ENCODE measurements around the gene BSCL2. TPM values are rescaled to one million over a fixed set of nuclear protein-coding genes. Genes with fewer than 3 reads are reported as not detected.

Gene BSCL2
- total RNA-seq, 3 donors from 2014 or later = 40.2 to 58.4 (median 54.1) TPM

GRCh38 chr11:62665075-62665598 is 42.1 kb downstream of the BSCL2 start, which contains the start of the genes C11orf98 and CSKMT:
TSS of gene C11orf98 (minus strand) at chr11:62665210. CDS start at chr11:62665169, 41 bp downstream.
TSS of gene CSKMT (plus strand) at chr11:62665312. CDS start at chr11:62665880, 568 bp downstream.
- TF ChIP-seq POLR2AphosphoS5 (IDR thresholded peaks at IDR 0.05) = peak; percentile 97 to 99 (median 99)
- no peak for TF ChIP-seq CTCF (IDR thresholded peaks at IDR 0.05)
- TF ChIP-seq POLR2A (IDR thresholded peaks at IDR 0.05) = peak; percentile 98
- H3K27me3 ChIP-seq = no peaks in the 10 kb centered on the region
- peak; percentile 93 to 97 for DNase-seq (ENCODE audit: low spot score in 2 of 2)
- intact Hi-C loops (cut with DNase I; ENCODE audit: low total_unique reads) = no loop called here
- no peaks in the 10 kb centered on the region for H3K9me3 ChIP-seq
- H3K27ac ChIP-seq = peak within 1 kb of the TSS; percentile 89 to 93
- peak within 1 kb of the TSS; percentile 62 to 85 (median 83) for H3K4me3 ChIP-seq
- H3K36me3 ChIP-seq = no peaks in the 10 kb centered on the region
- peaks cover 8 to 19% of the 10 kb centered on the region in 2 donors for H3K4me1 ChIP-seq

GRCh38 chr11:62664405-62665074 is 42.7 kb downstream of the BSCL2 start:
- DNase-seq (ENCODE audit: low spot score in 2 of 2) = peak; percentile 54 to 61
- peak overlapping the region; percentile 89 to 93 for H3K27ac ChIP-seq
- no peaks in the 10 kb centered on the region for H3K9me3 ChIP-seq
- H3K4me1 ChIP-seq = peaks cover 8 to 19% of the 10 kb centered on the region in 2 donors
- no peaks in the 10 kb centered on the region for H3K27me3 ChIP-seq
- no peaks in the 10 kb centered on the region for H3K36me3 ChIP-seq
- intact Hi-C loops (cut with DNase I; ENCODE audit: low total_unique reads) = no loop called here
- TF ChIP-seq CTCF (IDR thresholded peaks at IDR 0.05) (no peak), POLR2AphosphoS5 (IDR thresholded peaks at IDR 0.05) (no peak), POLR2A (IDR thresholded peaks at IDR 0.05) (no peak)
- peak overlapping the region; percentile 62 to 85 (median 83) for H3K4me3 ChIP-seq

- no peak overlapping the region for H3K4me3 ChIP-seq
- peaks cover 0 to 1% of the 10 kb centered on the region in 2 donors for H3K4me1 ChIP-seq
- no peaks in the 10 kb centered on the region for H3K36me3 ChIP-seq
- no peaks in the 10 kb centered on the region for H3K9me3 ChIP-seq
- H3K27me3 ChIP-seq = no peaks in the 10 kb centered on the region
- H3K27ac ChIP-seq = no peak overlapping the region
- DNase-seq (ENCODE audit: low spot score in 2 of 2) = no peak
- TF ChIP-seq POLR2A (IDR thresholded peaks at IDR 0.05) = no peak
- no peak for TF ChIP-seq POLR2AphosphoS5 (IDR thresholded peaks at IDR 0.05)
- TF ChIP-seq CTCF (IDR thresholded peaks at IDR 0.05) = no peak
- intact Hi-C loops (cut with DNase I; ENCODE audit: low total_unique reads) = no loop called here
Observed at GRCh38 chr11:62656796-62657429, 50.3 kb downstream of the BSCL2 start.

- H3K9me3 ChIP-seq = no peaks in the 10 kb centered on the region
Observed at GRCh38 chr11:62654297-62654696, 52.9 kb downstream of the BSCL2 start.

More at GRCh38 chr11:62654297-62654696, 52.9 kb downstream of the BSCL2 start:
- H3K4me3 ChIP-seq = no peak overlapping the region
- no peaks in the 10 kb centered on the region for H3K27me3 ChIP-seq
- intact Hi-C loops (cut with DNase I; ENCODE audit: low total_unique reads) = no loop called here
- no peaks in the 10 kb centered on the region for H3K36me3 ChIP-seq
- no peak overlapping the region for H3K27ac ChIP-seq
- no peak for DNase-seq (ENCODE audit: low spot score in 2 of 2)
- TF ChIP-seq POLR2AphosphoS5 (IDR thresholded peaks at IDR 0.05) (no peak), CTCF (IDR thresholded peaks at IDR 0.05) (no peak), POLR2A (IDR thresholded peaks at IDR 0.05) (no peak)
- H3K4me1 ChIP-seq = peaks cover 0 to 7% of the 10 kb centered on the region in 2 donors

Data from breast epithelium (tissue), 4 donors.